ENCODE results near the gene SPHK1.
"Not testable (repeated sequence)": the region's sequence is repeated elsewhere in the genome, so short reads cannot be mapped to it uniquely, and the experiment has no call there.

SPHK1 gene

GRCh38 chr17:76384222-76384986 lies at the start of gene SPHK1:
Gene SPHK1, plus strand, starts transcription at chr17:76384609. Its CDS starts 1,036 bp downstream, at chr17:76385645.
- DNase-seq: peak; percentile 75

GRCh38 chr17:76335716-76336381 lies 48.6 kb upstream of the SPHK1 start:
- no peak for DNase-seq

GRCh38 chr17:76336756-76337412 lies 47.5 kb upstream of the SPHK1 start:
- no peak for DNase-seq

- DNase-seq: no peak
Observed at GRCh38 chr17:76337413-76337777, 47.0 kb upstream of the SPHK1 start.

GRCh38 chr17:76341301-76341700 lies 43.1 kb upstream of the SPHK1 start:
- DNase-seq: no peak

GRCh38 chr17:76343106-76343505 lies 41.3 kb upstream of the SPHK1 start:
- DNase-seq: no peak

- no peak for DNase-seq
Observed at GRCh38 chr17:76345377-76345974, 38.9 kb upstream of the SPHK1 start.

GRCh38 chr17:76346936-76347335 lies 37.5 kb upstream of the SPHK1 start:
- not testable (repeated sequence) for DNase-seq

- no peak for DNase-seq
Observed at GRCh38 chr17:76350463-76350862, 33.9 kb upstream of the SPHK1 start.

- DNase-seq: no peak
Observed at GRCh38 chr17:76351526-76352071, 32.8 kb upstream of the SPHK1 start.

- peak; percentile 77 for DNase-seq
Observed at GRCh38 chr17:76353004-76353598, 31.3 kb upstream of the SPHK1 start.

- DNase-seq: peak; percentile 100
Observed at GRCh38 chr17:76353599-76354316, 30.7 kb upstream of the SPHK1 start, which contains the start of gene PRPSAP1. Gene PRPSAP1, minus strand, starts transcription at chr17:76353916. Its CDS starts 213 bp downstream, at chr17:76353703.

GRCh38 chr17:76354317-76354729 lies 30.1 kb upstream of the SPHK1 start:
- DNase-seq: no peak

- DNase-seq: peak; percentile 45
Observed at GRCh38 chr17:76354747-76355310, 29.6 kb upstream of the SPHK1 start.

GRCh38 chr17:76356803-76357456 lies 27.5 kb upstream of the SPHK1 start:
- DNase-seq: no peak

- no peak for DNase-seq
Observed at GRCh38 chr17:76357597-76358158, 26.7 kb upstream of the SPHK1 start.

GRCh38 chr17:76359375-76359774 lies 25.0 kb upstream of the SPHK1 start:
- DNase-seq: no peak

GRCh38 chr17:76359776-76360175 lies 24.6 kb upstream of the SPHK1 start:
- not testable (repeated sequence) for DNase-seq

GRCh38 chr17:76360461-76360860 lies 23.9 kb upstream of the SPHK1 start:
- no peak for DNase-seq

GRCh38 chr17:76363107-76363842 lies 21.1 kb upstream of the SPHK1 start:
- DNase-seq: no peak
